Endothelial cell of umbilical vein (primary cell): ENCODE data around the gene ZBTB20. TPM values are rescaled to one million over a fixed set of nuclear protein-coding genes. Genes with fewer than 3 reads are reported as not detected.

Source experiments
- BruUV-seq: library from RNA; stranded (reverse); fragments of 400-500 nt; replicated peaks from 2 replicates; lab custom pipeline; 2021; lab: Mats Ljungman, UMichigan
- CTCF ChIA-PET: fragments of 300-600, 350-600 bp; sonication (Branson Sonifier 250); formaldehyde crosslinking; loops from one replicate; lab custom pipeline; 2021; ENCODE audit warnings: antibody characterized with exemption, inconsistent platforms; lab: Charles Lee
- POLR2A ChIA-PET: fragments of 300-600, 350-600 bp; sonication (Branson Sonifier 250); formaldehyde crosslinking; loops from one replicate; lab custom pipeline; 2021; ENCODE audit warnings: antibody characterized with exemption, inconsistent platforms; lab: Charles Lee
- DNase-seq: peaks from one replicate; pipeline ENCODE4 v3.0.0-alpha.2; 2011; ENCODE audit warnings: low read depth, low spot score
- FAIRE-seq: peaks from 2 replicates; lab custom pipeline; 2011; peaks lifted over from hg19 to GRCh38; lab: Jason Lieb, UNC
- H2AFZ ChIP-seq: 2 replicates; pipeline ENCODE4 v1.6.0; 2012; ENCODE audit warnings: low read depth, low read length, control low read depth, inconsistent platforms
- H3K27ac ChIP-seq: 2 replicates; pipeline ENCODE4 v1.5.1; 2011; ENCODE audit warnings: low read depth, mild to moderate bottlenecking, control low read depth, low read length, moderate library complexity; ENCODE audit not compliant: insufficient read depth
- H3K27me3 ChIP-seq, 2 experiments: 2 replicates each; pipeline versions ENCODE4 v1.6.0 to v1.6.1; 2011; ENCODE audit warnings: low read length in 2 of 2, mixed read lengths in 1 of 2; ENCODE audit not compliant: control insufficient read depth in 2 of 2, insufficient read depth in 2 of 2
- H3K36me3 ChIP-seq, 2 experiments: 2 replicates in 1 of 2; 3 replicates in 1 of 2; pipeline ENCODE4 v1.5.1; 2011; ENCODE audit warnings: low read length in 2 of 2, mild to moderate bottlenecking in 1 of 2, moderate library complexity in 1 of 2; ENCODE audit not compliant: control insufficient read depth in 2 of 2, insufficient read depth in 2 of 2; ENCODE audit errors: extremely low read depth in 1 of 2
- H3K4me1 ChIP-seq: 3 replicates; pipeline ENCODE4 v1.5.1; 2011; ENCODE audit warnings: mild to moderate bottlenecking, low read length; ENCODE audit not compliant: control insufficient read depth, insufficient read depth; ENCODE audit errors: extremely low read depth
- H3K4me2 ChIP-seq: 2 replicates; pipeline ENCODE4 v1.6.1; 2011; ENCODE audit warnings: low read length, control low read depth, mixed read lengths; ENCODE audit not compliant: insufficient read depth
- H3K4me3 ChIP-seq, 3 experiments: fragments of 200-600 bp in 1 of 3; sonication (generic), shearing (Covaris generic) in 1 of 3; replicated peaks in 1 of 3; 2 replicates each; pipeline ENCODE4 v1.5.1; 2011 to 2016; ENCODE audit warnings: control low read depth in 3 of 3, low read length in 3 of 3, mild to moderate bottlenecking in 2 of 3, inconsistent platforms in 1 of 3, low read depth in 1 of 3, moderate library complexity in 1 of 3; ENCODE audit not compliant: insufficient read depth in 1 of 3
- H3K79me2 ChIP-seq: 2 replicates; pipeline ENCODE4 v1.6.0; 2012; ENCODE audit warnings: low read length, inconsistent platforms; ENCODE audit not compliant: control insufficient read depth, insufficient read depth
- H3K9ac ChIP-seq: replicated peaks from 2 replicates; pipeline ENCODE3; 2011; ENCODE audit warnings: low read length, control low read depth; ENCODE audit not compliant: insufficient read depth; ENCODE audit errors: extremely low read depth
- H3K9me1 ChIP-seq: replicated peaks from 3 replicates; pipeline ENCODE4 v1.6.0; 2011; ENCODE audit warnings: mild to moderate bottlenecking, low read length; ENCODE audit not compliant: control insufficient read depth, insufficient read depth; ENCODE audit errors: extremely low read depth
- H3K9me3 ChIP-seq: replicated peaks from 2 replicates; pipeline ENCODE4 v1.5.1; 2012; ENCODE audit warnings: low read length, inconsistent platforms; ENCODE audit not compliant: control insufficient read depth, insufficient read depth
- H4K20me1 ChIP-seq: replicated peaks from 2 replicates; pipeline ENCODE3; 2011; ENCODE audit warnings: mild to moderate bottlenecking, low read length; ENCODE audit not compliant: control insufficient read depth, insufficient read depth; ENCODE audit errors: extremely low read depth
- CTCF ChIP-seq, 2 donors: IDR thresholded peaks; 1 replicate in 1 of 2; 2 replicates in 1 of 2; pipeline ENCODE4 v1.5.1; 2011; ENCODE audit warnings: low read length in 2 of 2, mild to moderate bottlenecking in 2 of 2, moderate library complexity in 2 of 2, control low read depth in 1 of 2, inconsistent platforms in 1 of 2, low read depth in 1 of 2; ENCODE audit not compliant: insufficient read depth in 1 of 2; ENCODE audit errors: extremely low read depth in 1 of 2
- EZH2 ChIP-seq: IDR thresholded peaks from 2 replicates; pipeline ENCODE4 v1.6.1; 2012; ENCODE audit warnings: borderline replicate concordance, low read depth, mild to moderate bottlenecking, moderate library complexity, low read length, inconsistent platforms; ENCODE audit not compliant: severe bottlenecking
- FOS ChIP-seq: IDR thresholded peaks from 2 replicates; pipeline ENCODE4 v1.6.1; 2011; ENCODE audit warnings: mild to moderate bottlenecking, low read length, moderate library complexity, borderline replicate concordance; ENCODE audit not compliant: insufficient read depth
- GATA2 ChIP-seq: IDR thresholded peaks from 2 replicates; pipeline ENCODE4 v1.7.0; 2011; ENCODE audit warnings: low read depth, mild to moderate bottlenecking, moderate library complexity, mixed read lengths, low read length; ENCODE audit not compliant: insufficient read length, insufficient read depth
- JUN ChIP-seq: IDR thresholded peaks from 2 replicates; pipeline ENCODE4 v1.6.1; 2011; ENCODE audit warnings: borderline replicate concordance, low read depth; ENCODE audit not compliant: insufficient read length, insufficient read depth
- MAX ChIP-seq: IDR thresholded peaks from 2 replicates; pipeline ENCODE4 v1.6.1; 2011; ENCODE audit not compliant: insufficient read depth, insufficient read length
- MYC ChIP-seq: IDR thresholded peaks from one replicate; pipeline ENCODE4 v1.6.1; 2011; ENCODE audit warnings: mild to moderate bottlenecking, low read depth, low read length
- POLR2A ChIP-seq: IDR thresholded peaks from 2 replicates; pipeline ENCODE4 v1.6.1; 2012; ENCODE audit warnings: low read depth, mild to moderate bottlenecking, control low read depth, low read length
- POLR2AphosphoS5 ChIP-seq: IDR thresholded peaks from 2 replicates; pipeline ENCODE4 v1.6.1; 2012; ENCODE audit warnings: low read depth, mild to moderate bottlenecking, control low read depth, low read length, moderate library complexity; ENCODE audit not compliant: insufficient read depth
- dilution Hi-C: fragments of 300-500 bp; cut with MboI; formaldehyde crosslinking; loops from one replicate; pipeline ENCODE4 v1.15.0; 2019; ENCODE audit warnings: low sequenced_read_pairs; ENCODE audit not compliant: extremely low pct_ligation_motif_present
- intact Hi-C: fragments of 100-400 bp; cut with micrococcal nuclease; formaldehyde crosslinking; loops from one replicate; pipeline ENCODE4 v1.10.0; 2022
- polyA plus RNA-seq, 4 experiments: library from polyadenylated mRNA; depleted of rRNA in 3 of 4; stranded (reverse) in 3 of 4; unstranded in 1 of 4; fragments of >200 nt; gene quantifications; 2 replicates each; pipeline versions ENCODE4 v1.2.1 to v1.2.3, GENCODE V29; 2011 to 2012; ENCODE audit warnings: missing spikeins in 1 of 4
- total RNA-seq: library from RNA; stranded (reverse); gene quantifications from 2 replicates; pipeline ENCODE4 v1.2.3, GENCODE V29; 2021

ZBTB20 gene
- total and polyA plus RNA-seq, 2 donors (not counting 3 experiments of a cell fraction or from before 2014, with no cell fraction given) = 2.1 to 20.5 TPM

- peak overlapping the region; percentile 74 for H2AFZ ChIP-seq
- peak overlapping the region; percentile 41 for H3K4me2 ChIP-seq
- H3K27ac ChIP-seq = peak overlapping the region; percentile 35
- BruUV-seq = TSS peak; percentile 86
- dilution Hi-C loops = no loop called here
- intact Hi-C loops = no loop called here
- no peaks in the 10 kb centered on the region for H3K79me2 ChIP-seq
- no peaks in the 10 kb centered on the region for H3K9me3 ChIP-seq
- H3K27me3 ChIP-seq = no peaks in the 10 kb centered on the region
- DNase-seq = peak; percentile 82
- no peaks in the 10 kb centered on the region for H3K36me3 ChIP-seq
- H3K4me3 ChIP-seq = no peak overlapping the region
- H3K9me1 ChIP-seq = no peaks in the 10 kb centered on the region
- H3K4me1 ChIP-seq = peaks cover 35% of the 10 kb centered on the region
- H3K9ac ChIP-seq = no peak overlapping the region
- FAIRE-seq = no peak
- ChIA-PET POLR2A (no interaction called here), CTCF (interaction anchor here (1.4 to 1.5 kb wide), 2 partner anchors 14 to 20 kb away, joined by 3 read pairs; no protein-coding TSS in a partner anchor)
- no peaks in the 10 kb centered on the region for H4K20me1 ChIP-seq
- TF ChIP-seq CTCF (IDR thresholded peaks at IDR 0.05; ENCODE audit: extremely low read depth in 1 of 2, insufficient read depth in 1 of 2, low read depth in 1 of 2, low read length in 2 of 2) (no peak), POLR2AphosphoS5 (no peak), FOS (no peak), EZH2 (no peak), POLR2A (no peak), MYC (no peak)
Observed at GRCh38 chr3:115071601-115072000, 75.5 kb downstream of the ZBTB20 start.

- intact Hi-C loops = no loop called here
- dilution Hi-C loops = no loop called here
- DNase-seq (no peak), FAIRE-seq (no peak)
- H3K9me3 ChIP-seq = no peaks in the 10 kb centered on the region
- H3K36me3 ChIP-seq = no peaks in the 10 kb centered on the region
- no peaks in the 10 kb centered on the region for H3K79me2 ChIP-seq
- H3K4me3 ChIP-seq = no peak overlapping the region
- BruUV-seq = TSS peak; percentile 38
- peaks cover 35% of the 10 kb centered on the region for H3K4me1 ChIP-seq
- peak overlapping the region; percentile 74 for H2AFZ ChIP-seq
- no peaks in the 10 kb centered on the region for H3K27me3 ChIP-seq
- peak overlapping the region; percentile 35 for H3K27ac ChIP-seq
- ChIA-PET CTCF (interaction anchor here (1.3 kb wide), 1 partner anchor 8 kb away, joined by 5 read pairs; no protein-coding TSS in a partner anchor), POLR2A (no interaction called here)
- peak overlapping the region; percentile 41 for H3K4me2 ChIP-seq
- no peaks in the 10 kb centered on the region for H3K9me1 ChIP-seq
- TF ChIP-seq FOS = no peak
- TF ChIP-seq POLR2AphosphoS5 = no peak
- TF ChIP-seq JUN = no peak
- no peak for TF ChIP-seq MYC
- no peak for TF ChIP-seq CTCF (IDR thresholded peaks at IDR 0.05; ENCODE audit: extremely low read depth in 1 of 2, insufficient read depth in 1 of 2, low read depth in 1 of 2, low read length in 2 of 2)
- no peak for TF ChIP-seq MAX
- no peak for TF ChIP-seq POLR2A
- no peak for TF ChIP-seq GATA2
- no peak overlapping the region for H3K9ac ChIP-seq
- no peaks in the 10 kb centered on the region for H4K20me1 ChIP-seq
Observed at GRCh38 chr3:115071166-115071565, 75.9 kb downstream of the ZBTB20 start.
